ENCODE measurements around the gene NKX2-2.

Gene NKX2-2

GRCh38 chr20:21496452-21496851 lies 17.4 kb downstream of the NKX2-2 start:
- Histone ChIP-seq H3K4me3 (ENCODE audit: low read depth, low read length) (no peak overlapping the region), H3K4me1 (ENCODE audit: control insufficient read depth, insufficient read depth, low read length) (no peaks in the 10 kb centered on the region; the same call in 1 of the 2 replicates), H3K36me3 (ENCODE audit: control insufficient read depth in 2 of 2, insufficient read depth in 1 of 2, low read length in 2 of 2) (peaks cover 0 to 18% of the 10 kb centered on the region in 2 experiments; a peak in 1 of 3 replicates), H3K27ac (ENCODE audit: extremely low read depth, low read depth, low read length) (no peak overlapping the region), H3K9me3 (ENCODE audit: control insufficient read depth, insufficient read depth, low read depth, low read length) (no peaks in the 10 kb centered on the region)
- ChIA-PET CTCF (interaction anchor here (0.6 to 1.8 kb wide), 4 partner anchors 9 to 636 kb away, joined by 3 to 4 read pairs (median 4); no protein-coding TSS in a partner anchor), POLR2A (no interaction called here)
- TF ChIP-seq ZBTB8A (tag by site-specific recombination; IDR thresholded peaks at IDR 0.05) (no peak), ZNF549 (tag by site-specific recombination; IDR thresholded peaks at IDR 0.05) (no peak), ZSCAN5A (tag by site-specific recombination; IDR thresholded peaks at IDR 0.05) (no peak), ZNF692 (tag by site-specific recombination; IDR thresholded peaks at IDR 0.05) (no peak), ZNF585B (tag by site-specific recombination; IDR thresholded peaks at IDR 0.05) (no peak), ZNF513 (tag by site-specific recombination; IDR thresholded peaks at IDR 0.05) (no peak), ZNF830 (tag by site-specific recombination; IDR thresholded peaks at IDR 0.05; ENCODE audit: low read depth) (no peak), ZNF18 (tag by site-specific recombination; IDR thresholded peaks at IDR 0.05) (no peak), PRDM2 (tag by site-specific recombination; IDR thresholded peaks at IDR 0.05; ENCODE audit: borderline replicate concordance) (no peak), CTCF (tag by site-specific recombination; IDR thresholded peaks at IDR 0.05) (no peak), TSHZ1 (tag by site-specific recombination; IDR thresholded peaks at IDR 0.05; ENCODE audit: borderline replicate concordance) (no peak), ZNF530 (tag by site-specific recombination; IDR thresholded peaks at IDR 0.05; ENCODE audit: low read depth) (no peak), ZBTB10 (tag by site-specific recombination; IDR thresholded peaks at IDR 0.05) (no peak), SALL2 (tag by site-specific recombination; IDR thresholded peaks at IDR 0.05; ENCODE audit: borderline replicate concordance) (no peak), ZNF138 (tag by site-specific recombination; IDR thresholded peaks at IDR 0.05; ENCODE audit: borderline replicate concordance) (no peak)
